ENCODE data around the gene CDC14A.
A peak's percentile ranks its signal among the peaks of the same experiment; 100 is the strongest.
"Not testable (repeated sequence)": the region's sequence is repeated elsewhere in the genome, so short reads cannot be mapped to it uniquely, and the experiment has no call there.

CDC14A gene, protein sequence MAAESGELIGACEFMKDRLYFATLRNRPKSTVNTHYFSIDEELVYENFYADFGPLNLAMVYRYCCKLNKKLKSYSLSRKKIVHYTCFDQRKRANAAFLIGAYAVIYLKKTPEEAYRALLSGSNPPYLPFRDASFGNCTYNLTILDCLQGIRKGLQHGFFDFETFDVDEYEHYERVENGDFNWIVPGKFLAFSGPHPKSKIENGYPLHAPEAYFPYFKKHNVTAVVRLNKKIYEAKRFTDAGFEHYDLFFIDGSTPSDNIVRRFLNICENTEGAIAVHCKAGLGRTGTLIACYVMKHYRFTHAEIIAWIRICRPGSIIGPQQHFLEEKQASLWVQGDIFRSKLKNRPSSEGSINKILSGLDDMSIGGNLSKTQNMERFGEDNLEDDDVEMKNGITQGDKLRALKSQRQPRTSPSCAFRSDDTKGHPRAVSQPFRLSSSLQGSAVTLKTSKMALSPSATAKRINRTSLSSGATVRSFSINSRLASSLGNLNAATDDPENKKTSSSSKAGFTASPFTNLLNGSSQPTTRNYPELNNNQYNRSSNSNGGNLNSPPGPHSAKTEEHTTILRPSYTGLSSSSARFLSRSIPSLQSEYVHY

DNA sequence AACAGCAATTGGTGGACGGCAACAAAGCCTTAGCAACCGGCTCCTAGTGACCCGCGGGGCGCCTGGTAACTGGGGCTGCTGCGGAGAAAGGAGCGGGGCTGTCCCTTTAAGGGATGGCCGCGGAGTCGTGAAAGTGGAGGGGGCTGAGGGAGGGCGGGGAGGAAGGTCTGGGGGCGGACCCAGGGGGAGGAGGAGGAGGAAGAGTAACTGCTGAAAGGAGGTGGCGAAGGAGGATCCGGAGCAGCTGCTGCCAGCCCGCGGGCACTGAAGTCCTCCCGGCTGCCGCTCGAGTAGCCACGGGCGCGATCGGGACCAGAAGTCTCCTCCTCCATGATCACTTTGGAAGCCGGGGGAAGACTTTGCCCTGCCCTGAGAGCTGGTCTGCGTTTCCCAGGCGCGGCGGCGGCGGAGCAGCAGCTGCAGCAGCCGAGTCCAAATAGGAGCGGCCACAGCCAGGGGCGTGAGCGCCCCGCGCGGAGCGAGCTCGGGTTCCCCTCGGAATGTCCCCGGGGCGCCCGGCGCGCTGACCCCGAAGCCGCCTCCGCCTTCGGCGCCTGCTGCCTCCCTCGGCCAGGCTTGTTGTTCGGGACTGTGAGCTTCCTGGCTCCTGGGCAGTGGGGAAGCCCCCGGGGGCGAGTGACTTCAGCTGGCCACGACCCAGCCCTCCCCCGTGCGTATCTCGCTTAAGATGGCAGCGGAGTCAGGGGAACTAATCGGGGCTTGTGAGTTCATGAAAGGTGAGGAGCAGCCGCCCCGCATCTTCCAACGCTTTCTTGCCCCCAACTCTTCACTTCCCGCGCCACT lies at the start of gene CDC14A:
CDC14A (plus strand) TSS at position 240 of the 804 bp plus-strand sequence; CDS start at position 689, 449 bp downstream.
- DNase-seq (ENCODE audit: low spot score), result peak; percentile 87

DNA sequence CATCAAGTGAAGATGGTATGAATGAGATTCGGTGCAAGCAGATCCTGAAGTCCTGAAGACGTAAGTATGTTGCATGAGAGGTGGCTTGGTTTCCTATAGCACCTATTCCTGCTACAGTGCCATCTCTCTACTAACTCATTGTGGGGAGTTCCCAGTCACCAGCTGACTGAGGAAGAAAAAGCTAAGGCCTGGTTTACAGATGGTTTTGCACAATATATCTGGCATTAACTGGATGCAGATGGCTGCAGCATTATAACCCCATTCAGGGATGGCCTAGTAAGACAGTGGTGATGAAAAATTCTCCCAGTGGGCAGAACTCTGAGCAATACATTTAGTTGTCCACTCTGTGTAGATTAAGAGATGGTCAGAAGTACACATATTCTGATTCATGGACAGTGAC lies 49.6 kb upstream of the CDC14A start:
- no peak for DNase-seq (ENCODE audit: low spot score)

DNA sequence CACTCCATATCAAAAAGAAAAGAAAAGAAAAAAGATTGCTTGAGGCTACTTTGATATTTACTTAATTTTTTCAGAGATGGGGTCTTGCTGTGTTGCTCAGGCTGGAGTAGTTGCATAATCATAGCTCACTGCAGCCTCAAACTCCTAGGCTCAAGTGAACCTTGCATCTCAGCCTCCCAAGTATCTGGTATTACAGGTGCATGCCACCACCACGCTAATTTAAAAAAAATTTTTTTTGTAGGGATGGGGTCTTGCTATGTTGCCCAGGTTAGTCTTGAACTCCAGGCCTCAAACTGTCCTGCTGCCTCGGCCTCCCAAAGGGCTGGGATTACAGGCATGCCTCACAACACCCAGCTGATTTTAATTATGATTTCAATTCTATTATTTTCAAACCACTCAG lies 48.1 kb upstream of the CDC14A start:
- no peak for DNase-seq (ENCODE audit: low spot score)

DNA sequence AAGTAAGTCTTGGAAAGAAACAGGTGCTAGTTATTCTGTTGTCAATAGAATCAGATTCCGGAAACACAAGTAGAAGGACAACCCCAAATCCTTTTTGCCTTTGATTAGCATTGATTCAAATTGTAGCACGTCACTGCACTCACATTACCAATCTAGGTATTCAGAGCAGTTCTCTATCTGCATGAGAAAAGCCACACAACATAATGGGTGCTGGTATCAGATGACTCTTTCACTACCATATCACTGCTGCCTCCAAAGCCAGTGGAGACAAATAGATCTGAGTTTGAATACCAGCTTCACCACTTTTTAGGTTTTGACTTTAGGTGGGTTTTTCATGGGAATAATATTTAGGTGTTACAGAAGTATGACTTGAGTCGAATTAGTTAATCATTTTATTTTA lies 47.4 kb upstream of the CDC14A start:
- no peak for DNase-seq (ENCODE audit: low spot score)

DNA sequence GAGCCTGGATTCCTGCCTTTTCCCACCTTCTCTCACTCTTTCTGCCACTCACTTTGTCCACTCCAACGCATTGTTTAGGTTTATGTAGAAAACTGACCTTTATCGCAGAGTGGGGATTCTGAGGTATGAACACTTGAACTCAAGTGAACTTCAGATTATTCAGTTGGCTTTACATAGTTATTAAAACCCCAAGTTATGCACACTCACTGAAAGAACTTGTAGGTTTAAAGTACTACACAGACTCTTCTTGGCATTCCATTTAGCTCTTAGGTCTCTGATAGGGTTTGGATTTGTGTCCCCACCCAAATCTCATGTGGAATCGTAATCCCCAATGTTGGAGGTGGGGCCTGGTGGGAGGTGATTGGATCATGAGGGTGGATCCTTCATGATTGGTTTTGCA lies 46.4 kb upstream of the CDC14A start:
- DNase-seq (ENCODE audit: low spot score), result no peak

DNA sequence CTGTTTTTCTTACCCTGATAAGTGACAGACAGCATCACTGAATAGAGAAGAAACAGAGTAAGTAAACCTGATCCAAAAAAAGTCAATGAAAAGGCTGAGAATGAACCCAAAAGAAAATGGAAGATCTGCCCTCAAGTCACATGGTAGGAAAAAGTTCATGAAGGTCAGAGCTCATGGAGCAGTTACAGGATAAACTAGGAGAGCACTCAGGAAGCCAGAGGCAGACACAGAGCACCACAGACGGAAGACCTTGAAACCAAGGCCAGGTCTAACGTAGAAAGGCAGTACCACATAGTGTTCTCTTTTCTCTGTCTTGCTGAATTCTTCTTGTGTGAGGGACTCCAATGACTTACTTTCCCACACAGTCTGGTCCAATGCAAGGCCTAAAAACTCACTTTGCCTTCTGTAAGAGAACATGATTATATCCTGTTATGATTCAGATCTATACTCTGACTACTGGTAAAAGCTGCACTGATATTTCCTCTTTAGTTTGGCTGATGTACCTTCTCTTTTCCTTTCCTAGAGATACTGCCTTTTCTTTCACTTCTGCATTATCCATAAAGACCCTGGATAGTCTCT lies 45.5 kb upstream of the CDC14A start:
- DNase-seq (ENCODE audit: low spot score), result no peak

DNA sequence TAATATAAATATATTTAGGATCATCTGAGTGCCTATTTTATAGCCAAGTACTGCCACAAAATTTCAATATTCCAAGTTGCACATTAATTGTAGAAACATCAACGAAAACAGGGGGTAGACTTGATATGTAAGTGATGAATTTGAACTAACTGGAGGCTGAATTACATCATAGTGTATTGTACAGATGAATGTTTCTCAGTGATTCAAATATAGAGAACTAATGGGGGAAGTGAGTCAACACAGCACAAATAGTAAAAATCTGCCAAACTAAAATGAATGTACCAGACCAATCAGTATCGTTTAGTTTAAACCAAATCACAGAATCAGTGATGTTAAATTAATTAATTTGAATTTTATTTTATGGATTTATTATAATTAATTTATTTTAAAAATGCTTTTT lies 43.5 kb upstream of the CDC14A start:
- DNase-seq (ENCODE audit: low spot score), result no peak

DNA sequence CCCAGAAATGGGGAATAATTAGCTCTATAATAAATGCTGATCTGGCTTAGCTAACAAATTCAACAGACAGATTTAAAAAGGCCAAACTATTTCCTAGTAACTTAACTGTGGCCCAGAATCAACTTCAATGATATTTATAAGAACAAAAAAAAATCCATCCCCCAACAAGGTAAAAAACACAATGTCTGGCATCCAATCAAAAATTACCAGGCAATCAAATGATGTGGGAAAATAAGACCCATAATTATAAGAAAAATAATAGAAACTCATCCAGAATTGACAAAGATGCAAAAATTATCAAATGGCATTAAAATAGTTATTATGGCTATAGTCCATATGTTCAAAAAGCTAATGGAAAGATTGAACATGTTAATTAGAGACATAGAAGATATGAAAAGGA lies 42.4 kb upstream of the CDC14A start:
- DNase-seq (ENCODE audit: low spot score), result no peak

DNA sequence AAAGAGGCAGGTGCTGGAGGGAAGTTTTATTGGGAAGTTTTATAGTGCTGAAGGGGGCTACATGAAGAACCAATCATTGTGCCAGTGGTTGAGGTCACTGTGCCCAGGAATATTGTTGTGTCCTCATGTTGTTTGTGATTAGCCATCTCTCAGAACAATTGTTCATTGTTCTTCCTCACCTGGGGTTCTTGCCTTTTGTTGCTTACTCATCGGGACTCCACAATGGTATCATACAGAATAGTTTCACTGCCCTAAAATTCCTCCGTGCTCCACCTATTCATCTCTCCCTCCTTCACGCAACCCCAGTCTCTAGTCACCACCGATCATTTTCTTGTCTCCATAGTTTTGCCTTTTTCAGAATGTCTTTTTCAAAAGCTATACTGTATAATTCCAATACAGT lies 38.9 kb upstream of the CDC14A start:
- no peak for DNase-seq (ENCODE audit: low spot score)

DNA sequence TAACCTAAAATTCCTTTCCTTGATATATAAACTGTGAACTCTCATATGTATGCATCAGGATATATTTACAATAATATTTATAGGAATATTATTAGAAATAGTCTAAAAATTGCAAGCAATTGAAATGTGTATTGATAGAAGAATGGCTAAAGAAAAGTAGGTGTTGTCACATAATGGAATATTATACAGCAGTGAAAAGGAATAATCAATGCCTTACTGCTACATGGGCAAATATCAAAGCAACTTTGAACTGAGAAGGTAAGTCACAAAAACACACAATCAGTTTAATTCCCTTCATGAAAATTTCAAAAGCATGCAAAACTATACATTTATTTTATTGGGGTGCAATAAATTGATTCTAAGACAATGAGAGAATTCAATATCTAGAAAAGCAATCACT lies 35.7 kb upstream of the CDC14A start:
- DNase-seq (ENCODE audit: low spot score), result no peak

DNA sequence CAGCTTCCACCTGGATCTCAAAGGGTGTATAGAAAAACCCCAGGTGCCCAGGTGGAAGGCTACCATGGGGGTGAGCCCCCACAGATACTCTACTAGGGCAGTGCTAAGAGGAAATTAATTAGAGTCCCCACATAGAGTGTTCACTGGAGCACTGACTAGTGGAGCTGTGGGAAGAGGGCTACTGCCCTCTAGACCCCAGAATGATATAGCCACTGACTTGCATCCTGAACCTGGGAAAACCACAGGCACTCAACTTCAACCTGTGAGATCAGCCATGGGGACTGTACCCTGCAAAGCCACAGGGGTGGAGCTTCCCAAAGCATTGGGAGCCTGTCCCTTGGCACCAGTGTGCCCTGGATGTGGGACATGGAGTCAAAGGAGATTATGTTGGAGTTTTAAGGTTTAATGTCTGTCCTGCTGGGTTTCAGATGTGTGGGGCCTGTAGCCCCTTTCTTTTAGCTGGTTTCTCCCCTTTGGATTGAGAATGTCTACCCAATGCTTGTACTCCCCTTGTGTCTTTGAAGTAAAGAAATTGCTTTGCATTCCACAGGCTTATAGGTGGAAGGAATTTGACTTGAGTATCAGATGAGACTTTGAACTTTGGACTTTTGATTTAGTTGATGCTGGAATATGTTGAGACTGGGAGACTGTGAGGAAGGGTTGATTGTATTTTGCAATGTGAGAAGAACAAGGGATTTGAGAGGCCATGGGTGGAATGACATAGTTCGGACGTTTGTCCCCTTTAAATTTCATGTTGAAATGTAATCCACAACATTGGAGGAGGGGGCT lies 31.8 kb upstream of the CDC14A start:
- no peak for DNase-seq (ENCODE audit: low spot score)

DNA sequence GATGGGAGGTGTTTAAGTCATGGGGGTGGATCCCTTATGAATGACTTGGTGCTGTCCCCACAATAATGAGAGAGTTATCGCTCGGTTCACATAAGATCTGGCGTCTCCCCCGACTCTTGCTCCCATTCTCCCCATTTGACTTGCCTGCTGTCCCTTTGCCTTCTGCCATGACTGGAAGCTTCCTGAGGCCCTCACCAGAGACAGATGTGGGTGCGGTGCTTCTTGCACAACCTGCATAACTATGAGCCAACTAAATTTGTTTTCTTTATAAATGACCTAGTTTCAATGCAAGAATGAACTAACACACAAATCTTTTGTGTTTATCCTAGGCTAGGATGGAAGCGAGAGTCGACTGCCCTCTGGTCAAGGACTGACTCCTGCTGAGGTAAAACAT lies 31.2 kb upstream of the CDC14A start:
- DNase-seq (ENCODE audit: low spot score), result no peak

DNA sequence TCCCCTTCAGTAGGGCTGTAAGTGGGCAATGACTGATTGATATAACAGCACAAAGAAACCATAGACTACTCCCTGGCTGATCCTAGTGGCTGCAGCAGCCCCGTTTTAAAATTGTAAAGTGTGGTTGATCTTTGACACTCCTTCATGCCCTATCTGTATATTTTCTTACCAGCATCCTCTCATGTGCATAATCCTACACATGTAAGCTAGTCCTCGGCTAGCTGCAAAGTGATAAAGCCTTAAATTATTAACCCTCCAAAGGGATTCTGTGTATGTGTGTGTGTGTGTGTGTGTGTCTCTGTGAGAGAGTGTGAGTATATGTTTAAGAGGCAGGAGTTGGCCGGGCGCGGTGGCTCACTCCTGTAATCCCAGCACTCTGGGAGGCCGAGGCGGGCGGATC lies 30.8 kb upstream of the CDC14A start:
- DNase-seq (ENCODE audit: low spot score), result no peak

DNA sequence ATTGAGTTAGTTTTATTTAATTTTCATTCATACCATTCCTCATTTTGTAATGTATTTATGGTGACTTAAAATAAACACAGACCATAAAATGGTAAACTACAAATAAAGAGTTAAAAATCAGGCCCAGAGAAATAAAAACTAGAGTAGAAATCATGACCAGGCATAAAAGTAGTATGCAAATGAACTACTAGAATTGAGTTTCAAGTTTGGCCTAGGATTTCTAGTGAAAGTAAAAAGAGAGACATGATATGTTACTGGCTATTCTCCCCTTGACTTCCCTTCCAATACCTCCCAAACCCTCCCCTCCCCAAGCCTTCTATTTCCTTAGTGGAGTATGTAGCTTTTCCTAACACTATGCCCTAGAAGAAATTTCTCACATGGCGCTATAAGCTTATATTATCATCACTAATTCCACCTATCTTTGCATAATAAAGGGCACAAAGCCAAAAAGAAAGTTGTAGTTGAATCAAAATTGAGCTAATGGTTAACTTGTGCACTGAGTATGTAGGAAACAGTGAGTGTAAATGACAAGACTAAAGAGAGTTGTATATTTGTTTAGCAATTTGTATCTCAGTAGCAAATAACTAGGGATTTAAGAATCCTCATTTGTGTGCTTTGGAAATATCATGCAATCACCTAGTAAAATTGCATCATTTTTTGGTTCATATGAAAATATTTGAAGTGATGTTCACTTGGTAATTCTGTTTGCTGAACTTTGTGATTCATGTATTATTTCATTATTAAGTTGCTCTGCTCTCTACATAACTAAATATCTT lies 29.7 kb upstream of the CDC14A start:
- DNase-seq (ENCODE audit: low spot score), result no peak

DNA sequence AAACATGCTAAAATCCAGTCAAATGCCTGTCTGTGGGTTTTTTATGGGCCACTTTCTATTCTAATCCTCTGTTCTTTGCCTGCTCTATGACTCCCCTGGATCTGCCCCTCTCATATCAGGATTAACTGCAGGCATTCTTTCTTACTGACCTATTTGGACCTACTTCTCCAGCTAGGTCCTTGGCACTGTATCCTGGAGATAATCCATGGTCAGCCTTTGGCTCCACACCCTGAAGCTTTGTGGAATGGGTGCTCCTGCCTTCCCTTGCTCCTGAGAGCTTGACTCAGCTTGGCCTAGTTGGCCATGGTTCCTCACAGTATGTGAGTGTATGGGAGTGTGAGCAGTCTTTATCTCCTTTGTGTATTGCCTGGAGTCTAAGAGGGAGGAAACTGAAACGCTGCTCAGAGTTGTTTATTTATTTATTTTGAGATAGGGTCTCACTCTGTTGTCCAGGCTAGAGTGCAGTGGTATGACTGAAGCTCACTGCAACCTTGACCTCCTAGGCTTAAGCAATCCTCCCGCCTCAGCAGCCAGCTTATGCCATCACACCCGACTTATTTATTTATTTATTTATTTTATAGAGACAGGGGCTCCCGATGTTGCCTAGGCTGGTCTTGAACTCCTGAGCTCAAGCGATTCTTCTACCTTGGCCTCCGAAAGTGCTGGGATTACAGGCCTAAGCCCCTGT lies 28.7 kb upstream of the CDC14A start:
- no peak for DNase-seq (ENCODE audit: low spot score)

DNA sequence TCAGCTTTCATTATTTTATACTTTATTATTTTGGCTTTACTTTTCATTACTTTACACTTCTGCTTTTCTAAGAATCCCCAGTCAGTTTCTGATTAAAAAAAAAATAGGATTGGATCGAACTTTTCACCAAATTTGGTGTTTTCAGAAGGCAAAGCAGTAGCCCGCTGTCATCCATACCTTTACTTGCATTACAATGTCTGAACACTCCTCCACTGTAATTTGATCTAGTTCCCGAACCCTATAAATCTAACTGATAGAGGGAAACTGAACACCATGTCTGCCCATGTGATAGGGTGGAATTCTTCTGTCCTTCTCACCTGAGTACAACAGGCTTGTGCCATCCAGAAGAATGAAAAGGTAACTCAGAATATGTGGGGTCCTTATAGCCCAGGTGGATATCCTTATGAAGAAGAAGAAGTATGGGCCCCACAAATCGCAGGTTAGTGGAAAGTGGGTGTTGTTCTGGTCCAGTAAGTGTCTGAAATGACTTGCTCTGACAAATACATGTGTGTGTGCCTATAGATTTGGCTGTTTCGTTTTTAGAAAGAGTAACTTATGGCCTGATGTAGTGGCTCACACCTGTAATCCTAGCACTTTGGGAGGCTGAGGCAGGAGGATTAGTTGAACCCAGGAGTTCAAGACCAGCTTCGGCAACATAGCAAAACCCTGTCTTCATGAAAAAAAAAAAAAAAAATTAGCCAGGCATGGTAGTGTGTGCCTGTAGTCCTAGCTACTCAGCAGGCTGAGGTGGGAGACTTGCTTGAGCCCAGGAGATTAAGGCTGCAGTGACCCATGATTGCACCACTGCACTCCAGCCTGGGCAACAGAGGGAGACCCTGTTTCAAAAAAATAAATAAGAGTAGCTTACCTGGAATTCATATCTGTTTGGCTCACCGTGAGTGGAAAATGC lies 26.6 kb upstream of the CDC14A start:
- DNase-seq (ENCODE audit: low spot score), result no peak

DNA sequence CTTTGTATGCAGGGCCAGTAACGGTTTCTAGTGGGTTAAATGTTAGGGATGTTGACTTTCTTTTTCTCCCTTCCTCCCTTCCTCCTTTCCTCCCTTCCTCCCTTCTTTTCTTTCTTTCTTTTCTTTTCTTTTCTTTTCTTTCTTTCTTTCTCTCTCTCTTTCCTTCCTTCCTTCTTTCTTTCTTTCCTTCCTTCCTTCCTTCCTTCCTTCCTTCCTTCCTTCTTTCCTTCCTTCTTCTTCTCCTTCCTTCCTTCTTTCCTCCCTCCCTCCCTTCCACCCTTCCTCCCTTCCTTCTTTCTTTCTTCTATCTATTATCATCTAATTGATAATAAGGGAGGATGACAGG lies 26.0 kb upstream of the CDC14A start:
- not testable (repeated sequence) for DNase-seq (ENCODE audit: low spot score)

DNA sequence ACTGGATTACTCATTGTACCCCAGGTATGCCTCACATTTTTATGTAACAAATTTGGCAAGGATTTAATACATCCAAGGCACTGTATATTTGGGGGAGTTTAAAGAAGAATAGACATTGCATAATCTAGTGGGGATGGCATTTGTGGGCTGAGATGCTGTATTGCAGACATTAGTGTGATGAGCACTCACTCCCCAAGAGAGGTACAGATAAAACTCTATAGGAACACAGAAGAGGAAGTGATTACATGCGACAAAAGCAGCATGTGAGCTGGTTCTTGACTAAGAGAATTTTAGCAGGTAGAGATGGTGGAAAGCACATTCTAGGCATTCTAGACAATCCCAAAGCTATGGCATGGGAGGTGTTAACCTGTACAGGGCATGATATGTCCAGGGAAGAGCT lies 24.2 kb upstream of the CDC14A start:
- DNase-seq (ENCODE audit: low spot score), result no peak

DNA sequence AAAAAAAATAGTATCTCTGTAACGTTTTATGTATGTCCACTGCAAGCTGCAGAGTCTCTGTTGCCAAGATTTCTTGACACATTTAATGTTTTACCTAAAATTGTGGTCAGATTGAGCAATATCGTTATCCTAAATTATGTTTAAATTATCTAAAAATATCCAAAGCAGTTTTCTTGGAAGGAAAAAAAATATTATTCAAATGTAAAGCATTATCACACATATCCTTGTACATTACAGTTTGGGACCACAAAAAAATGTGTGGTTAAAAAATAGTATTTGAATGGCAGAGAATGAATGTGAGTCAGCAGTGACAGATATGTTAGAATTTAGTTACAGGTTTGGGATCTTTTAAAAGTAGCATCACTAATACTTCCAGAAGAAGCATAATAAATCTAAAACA lies 21.2 kb upstream of the CDC14A start:
- not testable (repeated sequence) for DNase-seq (ENCODE audit: low spot score)

Data from pons (tissue), 1 donor.